Measurements from ENCODE around the gene PTGES3.

The PTGES3 gene

DNA sequence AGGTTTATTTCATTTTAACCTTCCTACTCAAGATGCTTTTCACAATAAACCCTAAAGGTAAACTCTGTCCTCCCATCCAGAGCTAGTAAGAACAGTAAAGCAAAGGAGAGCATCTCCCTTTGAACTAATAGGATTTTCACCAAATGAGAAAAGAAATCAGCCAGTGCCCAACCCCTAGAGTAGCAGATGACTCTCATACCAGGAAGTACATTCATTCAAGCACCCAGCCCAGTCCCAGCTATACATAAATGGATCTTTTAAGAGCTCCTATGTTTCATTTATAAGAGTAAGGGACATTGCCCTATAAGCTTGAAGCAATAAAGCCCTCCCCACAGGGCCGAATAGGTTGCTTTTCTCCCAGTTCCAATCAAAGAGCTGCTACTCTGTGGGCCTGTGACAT is 65.5 kb downstream of the PTGES3 start:
- no peak for FAIRE-seq

DNA sequence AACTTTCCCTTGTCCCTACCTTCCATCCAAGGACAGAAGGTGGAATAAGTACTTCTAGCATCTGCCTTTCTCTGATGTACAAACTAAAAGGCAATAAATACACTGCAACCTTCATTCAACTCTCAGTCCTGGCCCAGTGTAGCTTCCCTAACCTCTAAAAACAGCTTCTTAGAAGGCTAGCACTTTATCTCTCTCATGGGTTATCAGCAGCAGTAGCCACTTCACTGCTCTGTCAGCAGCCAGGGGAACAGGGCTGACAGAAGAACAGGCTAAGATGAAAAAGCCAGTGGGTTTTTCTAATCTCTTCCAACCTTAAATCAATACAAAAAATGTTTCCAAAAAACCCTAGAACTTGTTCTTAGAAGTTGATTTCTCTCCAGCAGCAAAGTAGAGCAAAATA is 71.2 kb downstream of the PTGES3 start:
- FAIRE-seq: no peak

DNA sequence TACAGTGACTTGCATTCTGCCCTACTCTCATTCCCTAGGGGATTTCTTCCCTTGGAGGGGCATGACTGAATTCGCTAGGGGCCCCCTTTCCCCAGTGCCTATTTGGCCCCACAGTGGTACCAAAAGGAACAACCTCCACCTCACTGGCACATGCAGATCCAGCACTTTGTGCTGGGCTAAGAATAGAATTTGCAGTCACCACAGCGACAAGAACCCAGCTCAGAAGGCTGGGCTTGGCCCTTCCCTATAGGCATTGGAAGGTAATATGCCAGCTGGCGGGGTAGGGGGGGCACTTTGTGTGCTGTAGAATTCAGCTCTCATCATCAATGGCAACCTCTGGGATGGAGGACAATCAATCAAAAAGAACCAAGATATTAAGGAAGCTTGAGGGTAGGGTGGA is 71.8 kb downstream of the PTGES3 start:
- no peak for FAIRE-seq

DNA sequence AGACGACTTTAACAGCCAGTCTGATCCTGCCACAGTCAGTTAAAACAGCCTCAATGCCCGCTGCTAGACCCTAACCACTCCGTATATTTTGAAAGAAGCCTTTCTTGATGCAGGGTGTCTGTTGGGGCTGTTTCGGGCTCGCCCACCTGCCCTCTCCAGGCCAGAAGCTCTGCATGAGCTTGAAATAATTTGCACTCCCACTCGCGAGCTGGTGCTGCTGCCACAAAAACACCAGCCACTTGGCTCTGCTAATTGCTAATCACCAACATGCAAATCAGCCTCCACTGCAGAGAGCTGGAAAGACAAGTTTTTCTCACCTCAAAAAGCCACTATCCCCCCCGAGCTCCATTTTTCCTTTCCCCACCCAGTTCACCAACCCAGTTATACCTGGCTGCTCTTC is 73.5 kb downstream of the PTGES3 start:
- no peak for FAIRE-seq
